Right lobe of liver (tissue), 4 donors: ENCODE measurements around the gene C5.

Experiments
- CTCF ChIP-seq, 4 donors: fragments of 200-600 bp in 3 of 4; fragments of 450-650 bp in 1 of 4; IDR thresholded peaks; one replicate each; pipeline versions ENCODE4 v1.5.1 to v1.8.0; 2016 to 2022; ENCODE audit warnings: antibody characterized with exemption in 4 of 4, mild to moderate bottlenecking in 2 of 4
- POLR2A ChIP-seq: fragments of 450-650 bp; IDR thresholded peaks from one replicate; pipeline ENCODE4 v1.6.1; 2017; ENCODE audit warnings: antibody characterized with exemption, mild to moderate bottlenecking
- donor health status: DM: no; HTN: no; CAD: no.
- donor health status: DM: no; HTN: no; CAD: no.
- donor health status: DM: no; HTN: yes; CAD: no.

GRCh38 chr9:120941046-120941770, 108.9 kb downstream of the C5 start:
- TF ChIP-seq CTCF (IDR thresholded peaks at IDR 0.05) (no peak), POLR2A (no peak)
